ENCODE measurements around the gene REV1.

DNA sequence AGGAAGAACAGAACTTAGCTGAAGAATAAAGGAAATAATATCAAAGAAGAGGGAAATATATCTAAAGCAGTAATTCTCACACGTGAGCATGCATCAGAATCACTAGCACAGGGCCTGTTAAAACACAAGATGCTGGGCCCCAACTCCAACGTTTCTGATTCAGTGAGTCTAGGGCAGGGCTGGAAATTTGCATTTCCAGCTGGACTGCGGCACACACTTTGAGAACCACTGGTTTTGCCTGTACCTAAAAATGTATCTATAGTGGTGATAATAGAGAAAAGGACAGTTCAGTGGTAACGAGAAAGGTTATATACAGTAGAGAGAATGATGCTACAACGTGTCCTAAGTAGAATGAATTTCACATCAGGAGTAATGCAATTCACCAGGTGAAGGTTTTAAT, 11.2 kb downstream of the REV1 start:
- TF ChIP-seq MAFK (IDR thresholded peaks at IDR 0.05; ENCODE audit: low read depth, low read length) (no peak), EP300 (IDR thresholded peaks at IDR 0.05; ENCODE audit: borderline replicate concordance in 1 of 2, low read depth in 2 of 2, low read length in 2 of 2) (no peak), GABPA (IDR thresholded peaks at IDR 0.05; ENCODE audit: borderline replicate concordance, insufficient read depth, low read length) (no peak), EGR1 (IDR thresholded peaks at IDR 0.05; ENCODE audit: borderline replicate concordance, low read depth, low read length) (no peak), EZH2 (IDR thresholded peaks at IDR 0.05; ENCODE audit: low read depth, low read length, severe bottlenecking) (no peak)

Measured in H1 (cell line).